Adrenal gland (tissue), 12 donors: ENCODE measurements around the gene GNB5. TPM values are rescaled to one million over a fixed set of nuclear protein-coding genes. Genes with fewer than 3 reads are reported as not detected.
A peak's percentile ranks its signal among the peaks of the same experiment; 100 is the strongest.

Source experiments
- DNase-seq, 7 donors: peaks; one replicate each; pipeline ENCODE4 v3.0.0-alpha.2; 2019 to 2020
- H3K27ac ChIP-seq, 5 donors: fragments of 200-600 bp; sonication (generic) in 4 of 5; 1 replicate in 3 of 5; 2 replicates in 2 of 5; pipeline versions ENCODE4 v1.5.1 to v1.8.0; 2016 to 2020; ENCODE audit warnings: mild to moderate bottlenecking in 1 of 5
- H3K27me3 ChIP-seq: fragments of 200-600 bp; 2 replicates; pipeline ENCODE4 v1.8.0; 2021
- H3K36me3 ChIP-seq, 2 donors: fragments of 200-600 bp; replicated peaks in 1 of 2; 1 replicate in 1 of 2; 2 replicates in 1 of 2; pipeline versions ENCODE4 v1.5.1 to v1.8.0; 2018 to 2022
- H3K4me1 ChIP-seq, 2 donors: fragments of 200-600 bp; replicated peaks in 1 of 2; 1 replicate in 1 of 2; 2 replicates in 1 of 2; pipeline versions ENCODE4 v1.5.1 to v1.8.0; 2018 to 2021
- H3K4me3 ChIP-seq, 4 donors: fragments of 200-600 bp; sonication (generic) in 3 of 4; one replicate each; pipeline ENCODE4 v1.5.1; 2016 to 2018
- H3K9me3 ChIP-seq, 3 donors: fragments of 200-600 bp; sonication (generic) in 1 of 3; replicated peaks in 1 of 3; 1 replicate in 2 of 3; 2 replicates in 1 of 3; pipeline versions ENCODE4 v1.5.1 to v1.8.0; 2016 to 2021
- POLR2A ChIP-seq, 2 donors: fragments of 450-650 bp; IDR thresholded peaks; one replicate each; pipeline ENCODE4 v1.6.1; 2017; ENCODE audit warnings: antibody characterized with exemption in 2 of 2, mild to moderate bottlenecking in 2 of 2, moderate library complexity in 1 of 2
- WGBS, 4 donors: extraction: QIAGEN DNeasy Blood & Tissue Kit in 2 of 4; methylation state at CpG; one replicate each; pipeline versions ENCODE4 v1.1.5 to v1.1.7; 2013 to 2017; 5-methylcytosine and 5-hydroxymethylcytosine counted together
- intact Hi-C, 2 donors: fragments of 100-400 bp; cut with DNase I; formaldehyde crosslinking; loops; one replicate each; pipeline versions ENCODE4 v1.14.1 to v1.15.0; 2022 to 2023
- polyA plus RNA-seq, 3 donors: library from polyadenylated mRNA; stranded (reverse); fragments of 200-250 nt in 2 of 3; fragments of 350-450 nt in 1 of 3; fragmentation: Illumina TruSeq in 1 of 3; extraction: RNeasy Lipid Tissue Mini Kit (QIAGEN cat#74804) in 1 of 3; gene quantifications; one replicate each; pipeline ENCODE4 v1.2.3, GENCODE V29; 2013 to 2014
- total RNA-seq, 9 donors: library from RNA; depleted of rRNA in 4 of 9; stranded (reverse); fragments of >200 nt in 4 of 9; fragments of 120-200 nt in 1 of 9; fragmentation: NEBNext Ultra II Directional in 1 of 9; extraction: Animal tissue kit (Norgen Biotek cat#: 25700) in 1 of 9; gene quantifications; one replicate each; pipeline versions ENCODE4 v1.1.0 to v1.2.4, GENCODE V29; 2013 to 2023
- TF ChIP-seq, protein P1 (sequence below), 6 experiments: fragments of 450-650 bp in 4 of 6; fragments of 200-600 bp in 2 of 6; sonication (generic) in 1 of 6; IDR thresholded peaks; 1 replicate in 5 of 6; 2 replicates in 1 of 6; pipeline versions ENCODE4 v1.5.1 to v1.8.0; 2016 to 2021; ENCODE audit warnings: antibody characterized with exemption in 6 of 6, mild to moderate bottlenecking in 2 of 6, moderate library complexity in 1 of 6
- donor health status: healthy with polysubstance abuse.
- donor health status: Bipolar disorder and iron deficiency.
- donor health status: DM: yes; HTN: yes; CAD: no.
- donor health status: DM: no; HTN: no; CAD: no.
- donor health status: DM: no; HTN: no; CAD: no.
- donor health status: DM: yes; HTN: yes; CAD: no.

Gene GNB5
- total and polyA plus RNA-seq, 12 donors: 2.8 to 60.7 (median 18.8) TPM

- Histone ChIP-seq H3K27ac (no peak overlapping the region), H3K36me3 (no peaks in the 10 kb centered on the region), H3K27me3 (no peaks in the 10 kb centered on the region), H3K9me3 (no peaks in the 10 kb centered on the region), H3K4me3 (no peak overlapping the region), H3K4me1 (no peaks in the 10 kb centered on the region)
- intact Hi-C loops: no loop called here
- 83 to 91% (median 87%) methylated on average over 8 of the region's 8 CpGs for WGBS, 4 donors
- no peak for TF ChIP-seq POLR2A (IDR thresholded peaks at IDR 0.05)
- DNase-seq: peak in 1 of 7 donors; percentile 41
Measured at GRCh38 chr15:52154896-52155865, 36.0 kb downstream of the GNB5 start.

DNA sequence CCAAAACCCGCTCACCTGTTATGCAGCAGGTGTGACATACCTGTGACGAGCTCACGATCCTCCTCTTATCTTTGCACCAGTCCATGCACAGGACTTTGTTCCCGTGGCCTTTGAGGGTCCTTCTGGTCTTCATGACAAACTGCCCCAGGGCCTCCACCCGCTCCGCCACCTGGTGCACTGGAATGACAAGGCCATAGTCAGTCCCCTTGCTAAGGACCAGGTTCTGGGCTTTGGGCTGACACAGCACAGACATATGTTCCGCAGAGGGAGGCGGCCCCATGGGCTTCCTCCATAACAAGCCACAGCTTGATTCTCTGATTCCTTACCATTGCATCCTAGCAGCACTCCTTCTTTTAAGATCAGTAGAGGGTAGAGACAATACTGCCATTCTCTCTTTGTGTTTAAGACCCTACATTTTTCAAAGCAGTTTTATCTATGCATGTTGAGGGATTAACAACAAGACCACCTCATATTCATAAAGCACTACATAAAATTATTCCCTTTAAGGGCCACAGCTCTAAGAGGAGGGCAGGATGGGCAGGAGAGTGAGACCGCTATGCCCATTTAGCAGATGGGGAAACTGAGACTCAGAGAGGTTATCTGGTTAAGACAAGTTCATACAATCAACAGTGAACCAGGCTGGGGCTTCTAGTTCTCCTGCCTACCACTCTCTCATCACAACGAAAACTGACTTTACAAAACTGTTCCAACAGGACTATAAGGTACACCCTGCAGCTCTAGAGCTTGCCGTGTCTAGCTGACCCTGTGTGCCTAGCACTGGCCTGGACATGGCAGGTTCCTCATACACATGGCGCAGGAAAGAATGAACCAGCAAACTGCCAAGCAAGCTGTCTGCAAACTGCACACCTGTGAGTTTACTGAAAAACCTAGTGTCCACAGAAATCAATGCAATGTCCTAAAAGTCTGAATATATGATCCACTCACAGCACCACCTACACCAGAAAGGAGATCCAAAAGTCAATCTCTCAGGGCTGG lies 37.0 kb downstream of the GNB5 start:
- 96 to 99% (median 97%) methylated on average over 12 of the region's 12 CpGs for WGBS, 4 donors
- Histone ChIP-seq H3K27me3 (no peaks in the 10 kb centered on the region), H3K4me1 (no peaks in the 10 kb centered on the region), H3K9me3 (no peaks in the 10 kb centered on the region), H3K4me3 (no peak overlapping the region), H3K36me3 (no peaks in the 10 kb centered on the region), H3K27ac (no peak overlapping the region)
- TF ChIP-seq, protein P1, sequence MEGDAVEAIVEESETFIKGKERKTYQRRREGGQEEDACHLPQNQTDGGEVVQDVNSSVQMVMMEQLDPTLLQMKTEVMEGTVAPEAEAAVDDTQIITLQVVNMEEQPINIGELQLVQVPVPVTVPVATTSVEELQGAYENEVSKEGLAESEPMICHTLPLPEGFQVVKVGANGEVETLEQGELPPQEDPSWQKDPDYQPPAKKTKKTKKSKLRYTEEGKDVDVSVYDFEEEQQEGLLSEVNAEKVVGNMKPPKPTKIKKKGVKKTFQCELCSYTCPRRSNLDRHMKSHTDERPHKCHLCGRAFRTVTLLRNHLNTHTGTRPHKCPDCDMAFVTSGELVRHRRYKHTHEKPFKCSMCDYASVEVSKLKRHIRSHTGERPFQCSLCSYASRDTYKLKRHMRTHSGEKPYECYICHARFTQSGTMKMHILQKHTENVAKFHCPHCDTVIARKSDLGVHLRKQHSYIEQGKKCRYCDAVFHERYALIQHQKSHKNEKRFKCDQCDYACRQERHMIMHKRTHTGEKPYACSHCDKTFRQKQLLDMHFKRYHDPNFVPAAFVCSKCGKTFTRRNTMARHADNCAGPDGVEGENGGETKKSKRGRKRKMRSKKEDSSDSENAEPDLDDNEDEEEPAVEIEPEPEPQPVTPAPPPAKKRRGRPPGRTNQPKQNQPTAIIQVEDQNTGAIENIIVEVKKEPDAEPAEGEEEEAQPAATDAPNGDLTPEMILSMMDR (IDR thresholded peaks at IDR 0.05): no peak
- no peak for TF ChIP-seq POLR2A (IDR thresholded peaks at IDR 0.05)
- DNase-seq: peak in 1 of 7 donors; percentile 49
- intact Hi-C loops: no loop called here

- 96 to 100% (median 98%) methylated on average over 2 to 4 of the region's 4 CpGs for WGBS, 4 donors
- Histone ChIP-seq H3K36me3 (no peaks in the 10 kb centered on the region), H3K4me3 (no peak overlapping the region), H3K27me3 (no peaks in the 10 kb centered on the region), H3K9me3 (no peaks in the 10 kb centered on the region), H3K27ac (no peak overlapping the region), H3K4me1 (no peaks in the 10 kb centered on the region)
- intact Hi-C loops: no loop called here
- peak in 1 of 7 donors; percentile 31 for DNase-seq
- TF ChIP-seq POLR2A (IDR thresholded peaks at IDR 0.05): no peak
- TF ChIP-seq, protein P1 (IDR thresholded peaks at IDR 0.05): no peak
Measured at GRCh38 chr15:52151353-52151752, 39.8 kb downstream of the GNB5 start.

DNA sequence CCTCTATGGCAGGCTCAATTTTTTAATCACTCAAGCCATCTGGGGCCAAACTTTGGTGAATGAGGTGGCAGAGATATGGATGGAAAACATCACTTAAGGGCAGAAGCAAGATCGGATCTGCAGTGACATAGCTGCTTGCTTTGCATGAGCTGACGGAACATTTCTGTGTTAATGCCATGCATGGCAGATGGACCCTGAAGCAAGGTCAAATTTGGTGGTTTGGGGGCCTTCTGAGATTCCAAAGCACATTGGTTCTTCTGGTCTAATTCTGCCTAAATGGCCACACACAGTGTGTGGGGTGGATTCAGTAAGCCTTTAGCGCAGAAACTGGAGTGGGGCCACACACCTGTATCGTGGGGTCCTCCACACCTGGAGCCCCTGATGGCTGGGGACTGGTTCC lies 40.3 kb downstream of the GNB5 start:
- Histone ChIP-seq H3K27me3 (no peaks in the 10 kb centered on the region), H3K36me3 (no peaks in the 10 kb centered on the region), H3K27ac (no peak overlapping the region), H3K9me3 (no peaks in the 10 kb centered on the region), H3K4me1 (no peaks in the 10 kb centered on the region), H3K4me3 (no peak overlapping the region)
- intact Hi-C loops: no loop called here
- TF ChIP-seq, protein P1 (IDR thresholded peaks at IDR 0.05): no peak
- TF ChIP-seq POLR2A (IDR thresholded peaks at IDR 0.05): no peak
- 61 to 97% (median 92%) methylated on average over 2 to 4 of the region's 4 CpGs for WGBS, 4 donors
- DNase-seq: peak in 1 of 7 donors; percentile 11
